Endothelial cell (in vitro differentiated cells): ENCODE measurements around the gene RGS7. TPM values are rescaled to one million over a fixed set of nuclear protein-coding genes. Genes with fewer than 3 reads are reported as not detected.
"Not testable (repeated sequence)": the region's sequence is repeated elsewhere in the genome, so short reads cannot be mapped to it uniquely, and the experiment has no call there.

ENCODE experiments used
- DNase-seq: peaks from one replicate; pipeline ENCODE4 v3.0.0; 2021; ENCODE audit warnings: low spot score
- H3K27ac Mint-ChIP-seq: one replicate; pipeline ENCODE4 v1.8.0; 2021; ENCODE audit warnings: mixed read lengths, inconsistent platforms; ENCODE audit not compliant: unreplicated experiment
- H3K27me3 Mint-ChIP-seq: one replicate; pipeline ENCODE4 v1.8.0; 2021; ENCODE audit warnings: mild to moderate bottlenecking, moderate library complexity, mixed read lengths, inconsistent platforms; ENCODE audit not compliant: unreplicated experiment
- H3K36me3 Mint-ChIP-seq: one replicate; pipeline ENCODE4 v1.8.0; 2021; ENCODE audit warnings: mild to moderate bottlenecking, low read depth, mixed read lengths, inconsistent platforms; ENCODE audit not compliant: unreplicated experiment
- H3K4me1 Mint-ChIP-seq: one replicate; pipeline ENCODE4 v1.8.0; 2021; ENCODE audit warnings: mild to moderate bottlenecking, mixed read lengths, inconsistent platforms; ENCODE audit not compliant: unreplicated experiment
- H3K4me3 Mint-ChIP-seq: one replicate; pipeline ENCODE4 v1.8.0; 2021; ENCODE audit warnings: mild to moderate bottlenecking, mixed read lengths, inconsistent platforms; ENCODE audit not compliant: unreplicated experiment
- H3K9me3 Mint-ChIP-seq: one replicate; pipeline ENCODE4 v1.8.0; 2021; ENCODE audit warnings: mixed read lengths, inconsistent platforms; ENCODE audit not compliant: unreplicated experiment
- total RNA-seq: library from RNA; stranded (reverse); fragmentation: NEBNext Ultra II Directional; extraction: Animal tissue kit (Norgen Biotek cat#: 25700); gene quantifications from one replicate; pipeline ENCODE4 v1.2.1, GENCODE V29; 2021; ENCODE audit not compliant: unreplicated experiment
- TF ChIP-seq, protein P1 (sequence below): fragments of 200-600 bp; sonication (generic); IDR thresholded peaks from one replicate; pipeline ENCODE4 v1.5.0; 2021; ENCODE audit warnings: antibody characterized with exemption; ENCODE audit not compliant: unreplicated experiment

Gene RGS7
- total RNA-seq, 1 donor from 2014 or later: 1.4 TPM

GRCh38 chr1:240883490-240883889 lies 473.5 kb downstream of the RGS7 start:
- no peaks in the 10 kb centered on the region for H3K36me3 Mint-ChIP-seq
- no peak overlapping the region for H3K27ac Mint-ChIP-seq
- H3K4me1 Mint-ChIP-seq: no peaks in the 10 kb centered on the region
- H3K9me3 Mint-ChIP-seq: no peaks in the 10 kb centered on the region
- no peaks in the 10 kb centered on the region for H3K27me3 Mint-ChIP-seq
- no peak overlapping the region for H3K4me3 Mint-ChIP-seq
- DNase-seq: no peak
- TF ChIP-seq, protein P1, sequence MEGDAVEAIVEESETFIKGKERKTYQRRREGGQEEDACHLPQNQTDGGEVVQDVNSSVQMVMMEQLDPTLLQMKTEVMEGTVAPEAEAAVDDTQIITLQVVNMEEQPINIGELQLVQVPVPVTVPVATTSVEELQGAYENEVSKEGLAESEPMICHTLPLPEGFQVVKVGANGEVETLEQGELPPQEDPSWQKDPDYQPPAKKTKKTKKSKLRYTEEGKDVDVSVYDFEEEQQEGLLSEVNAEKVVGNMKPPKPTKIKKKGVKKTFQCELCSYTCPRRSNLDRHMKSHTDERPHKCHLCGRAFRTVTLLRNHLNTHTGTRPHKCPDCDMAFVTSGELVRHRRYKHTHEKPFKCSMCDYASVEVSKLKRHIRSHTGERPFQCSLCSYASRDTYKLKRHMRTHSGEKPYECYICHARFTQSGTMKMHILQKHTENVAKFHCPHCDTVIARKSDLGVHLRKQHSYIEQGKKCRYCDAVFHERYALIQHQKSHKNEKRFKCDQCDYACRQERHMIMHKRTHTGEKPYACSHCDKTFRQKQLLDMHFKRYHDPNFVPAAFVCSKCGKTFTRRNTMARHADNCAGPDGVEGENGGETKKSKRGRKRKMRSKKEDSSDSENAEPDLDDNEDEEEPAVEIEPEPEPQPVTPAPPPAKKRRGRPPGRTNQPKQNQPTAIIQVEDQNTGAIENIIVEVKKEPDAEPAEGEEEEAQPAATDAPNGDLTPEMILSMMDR: no peak

GRCh38 chr1:240882656-240883308 lies 474.2 kb downstream of the RGS7 start:
- H3K27ac Mint-ChIP-seq, H3K9me3 Mint-ChIP-seq, DNase-seq, H3K27me3 Mint-ChIP-seq, H3K36me3 Mint-ChIP-seq, H3K4me3 Mint-ChIP-seq, H3K4me1 Mint-ChIP-seq: not testable (repeated sequence)

- no peak overlapping the region for H3K27ac Mint-ChIP-seq
- H3K36me3 Mint-ChIP-seq: no peaks in the 10 kb centered on the region
- H3K4me1 Mint-ChIP-seq: no peaks in the 10 kb centered on the region
- H3K4me3 Mint-ChIP-seq: no peak overlapping the region
- no peaks in the 10 kb centered on the region for H3K9me3 Mint-ChIP-seq
- TF ChIP-seq, protein P1: no peak
- no peaks in the 10 kb centered on the region for H3K27me3 Mint-ChIP-seq
- DNase-seq: no peak
Observed at GRCh38 chr1:240878631-240879030, 478.4 kb downstream of the RGS7 start.

DNA sequence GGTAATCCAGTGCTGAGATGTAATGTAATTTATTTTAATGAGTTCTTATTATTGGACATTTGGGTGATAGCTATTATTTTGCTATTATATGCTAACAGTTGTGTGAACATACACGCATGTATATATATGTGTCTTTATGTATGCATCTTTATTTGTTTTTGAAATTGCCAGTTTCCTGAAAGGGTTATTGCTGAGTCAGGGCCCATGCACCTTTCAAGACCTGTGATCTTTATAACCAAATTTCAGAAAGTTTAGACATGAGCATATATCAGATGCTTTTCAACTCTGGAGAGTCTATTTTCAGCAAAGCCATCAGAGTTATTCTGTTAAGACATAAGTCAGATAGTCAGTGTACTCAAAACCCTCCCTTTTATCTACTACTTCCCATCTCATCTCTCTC lies 479.4 kb downstream of the RGS7 start:
- Mint-ChIP-seq H3K4me3 (no peak overlapping the region), H3K9me3 (no peaks in the 10 kb centered on the region), H3K27ac (no peak overlapping the region), H3K27me3 (no peaks in the 10 kb centered on the region), H3K4me1 (no peaks in the 10 kb centered on the region), H3K36me3 (no peaks in the 10 kb centered on the region)
- TF ChIP-seq, protein P1: no peak
- DNase-seq: no peak

DNA sequence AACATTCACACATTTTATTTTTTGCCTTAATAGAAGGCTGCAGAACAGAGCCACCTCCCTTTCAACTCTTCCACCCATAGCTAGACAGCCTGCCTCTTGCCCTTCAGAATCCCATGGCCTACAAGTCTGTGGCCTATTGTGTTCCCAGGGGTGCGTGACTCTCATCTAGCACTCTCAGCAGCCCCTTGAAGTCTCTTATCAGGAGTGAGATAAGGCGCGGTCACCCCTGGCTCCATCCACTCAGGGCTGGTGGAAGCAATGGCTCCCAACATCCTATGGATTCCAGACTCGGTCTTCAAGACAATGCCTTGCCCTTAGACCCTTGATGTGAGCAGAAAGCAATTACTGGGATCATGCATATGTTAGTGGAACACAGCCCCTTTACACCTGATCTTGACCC lies 480.9 kb downstream of the RGS7 start:
- Mint-ChIP-seq H3K27ac (no peak overlapping the region), H3K4me1 (no peaks in the 10 kb centered on the region), H3K36me3 (no peaks in the 10 kb centered on the region), H3K27me3 (no peaks in the 10 kb centered on the region), H3K9me3 (no peaks in the 10 kb centered on the region), H3K4me3 (no peak overlapping the region)
- DNase-seq: no peak
- TF ChIP-seq, protein P1: no peak
